ENCODE data around the gene AFTPH.

- TF ChIP-seq TCF7L2 (IDR thresholded peaks at IDR 0.05; ENCODE audit: borderline replicate concordance, low read depth, low read length) (no peak), CTCF (tag by site-specific recombination; IDR thresholded peaks at IDR 0.05) (no peak), BCL11B (tag by site-specific recombination; IDR thresholded peaks at IDR 0.05; ENCODE audit: low read depth) (no peak), ZNF274 (IDR thresholded peaks at IDR 0.05; ENCODE audit: low read length) (no peak), ZNF274 (tag by site-specific recombination; IDR thresholded peaks at IDR 0.05; ENCODE audit: borderline replicate concordance) (no peak), HOXC10 (CRISPR knock-in tag; IDR thresholded peaks at IDR 0.05) (no peak), SETDB1 (IDR thresholded peaks at IDR 0.05; ENCODE audit: insufficient read length, low read length) (no peak), ZNF302 (tag by site-specific recombination; IDR thresholded peaks at IDR 0.05; ENCODE audit: low read depth) (no peak), ZBTB17 (tag by site-specific recombination; IDR thresholded peaks at IDR 0.05) (no peak), ZNF10 (tag by site-specific recombination; IDR thresholded peaks at IDR 0.05) (no peak), HOXA7 (CRISPR knock-in tag; IDR thresholded peaks at IDR 0.05; ENCODE audit: borderline replicate concordance) (no peak), KLF17 (tag by site-specific recombination; IDR thresholded peaks at IDR 0.05) (no peak), YY1 (tag by site-specific recombination; IDR thresholded peaks at IDR 0.05) (no peak), ZNF398 (tag by site-specific recombination; IDR thresholded peaks at IDR 0.05) (no peak)
Measured at GRCh38 chr2:64537991-64538390, 13.9 kb downstream of the AFTPH start.
